GM18502 (cell line): ENCODE data around the gene DNAH10.

Source experiments
- ATAC-seq: cut with Tn5 transposase; IDR thresholded peaks from one replicate; pipeline ENCODE4 v1.9.1; 2021; ENCODE audit warnings: mild to moderate bottlenecking; ENCODE audit not compliant: unreplicated experiment, poor library complexity

DNAH10 gene, protein sequence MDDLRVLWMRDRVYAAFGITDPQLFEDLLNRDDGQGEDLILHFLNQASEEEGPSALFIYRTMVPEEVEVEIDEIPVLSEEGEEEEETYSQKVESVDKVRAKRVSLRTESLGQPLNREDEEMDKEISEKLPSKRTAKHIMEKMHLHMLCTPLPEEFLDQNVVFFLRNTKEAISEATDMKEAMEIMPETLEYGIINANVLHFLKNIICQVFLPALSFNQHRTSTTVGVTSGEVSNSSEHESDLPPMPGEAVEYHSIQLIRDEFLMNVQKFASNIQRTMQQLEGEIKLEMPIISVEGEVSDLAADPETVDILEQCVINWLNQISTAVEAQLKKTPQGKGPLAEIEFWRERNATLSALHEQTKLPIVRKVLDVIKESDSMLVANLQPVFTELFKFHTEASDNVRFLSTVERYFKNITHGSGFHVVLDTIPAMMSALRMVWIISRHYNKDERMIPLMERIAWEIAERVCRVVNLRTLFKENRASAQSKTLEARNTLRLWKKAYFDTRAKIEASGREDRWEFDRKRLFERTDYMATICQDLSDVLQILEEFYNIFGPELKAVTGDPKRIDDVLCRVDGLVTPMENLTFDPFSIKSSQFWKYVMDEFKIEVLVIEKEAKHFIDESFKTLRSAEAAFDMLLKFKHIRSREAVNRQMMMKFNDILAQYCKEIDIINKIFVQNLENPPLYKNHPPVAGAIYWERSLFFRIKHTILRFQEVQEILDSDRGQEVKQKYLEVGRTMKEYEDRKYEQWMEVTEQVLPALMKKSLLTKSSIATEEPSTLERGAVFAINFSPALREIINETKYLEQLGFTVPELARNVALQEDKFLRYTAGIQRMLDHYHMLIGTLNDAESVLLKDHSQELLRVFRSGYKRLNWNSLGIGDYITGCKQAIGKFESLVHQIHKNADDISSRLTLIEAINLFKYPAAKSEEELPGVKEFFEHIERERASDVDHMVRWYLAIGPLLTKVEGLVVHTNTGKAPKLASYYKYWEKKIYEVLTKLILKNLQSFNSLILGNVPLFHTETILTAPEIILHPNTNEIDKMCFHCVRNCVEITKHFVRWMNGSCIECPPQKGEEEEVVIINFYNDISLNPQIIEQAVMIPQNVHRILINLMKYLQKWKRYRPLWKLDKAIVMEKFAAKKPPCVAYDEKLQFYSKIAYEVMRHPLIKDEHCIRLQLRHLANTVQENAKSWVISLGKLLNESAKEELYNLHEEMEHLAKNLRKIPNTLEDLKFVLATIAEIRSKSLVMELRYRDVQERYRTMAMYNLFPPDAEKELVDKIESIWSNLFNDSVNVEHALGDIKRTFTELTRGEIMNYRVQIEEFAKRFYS (N-terminal part only)

GRCh38 chr12:123761841-123762714 is at the start of gene DNAH10:
DNAH10 (plus strand) TSS chr12:123762301; CDS start chr12:123762337, 36 bp downstream.
- ATAC-seq: peak; percentile 81

DNA sequence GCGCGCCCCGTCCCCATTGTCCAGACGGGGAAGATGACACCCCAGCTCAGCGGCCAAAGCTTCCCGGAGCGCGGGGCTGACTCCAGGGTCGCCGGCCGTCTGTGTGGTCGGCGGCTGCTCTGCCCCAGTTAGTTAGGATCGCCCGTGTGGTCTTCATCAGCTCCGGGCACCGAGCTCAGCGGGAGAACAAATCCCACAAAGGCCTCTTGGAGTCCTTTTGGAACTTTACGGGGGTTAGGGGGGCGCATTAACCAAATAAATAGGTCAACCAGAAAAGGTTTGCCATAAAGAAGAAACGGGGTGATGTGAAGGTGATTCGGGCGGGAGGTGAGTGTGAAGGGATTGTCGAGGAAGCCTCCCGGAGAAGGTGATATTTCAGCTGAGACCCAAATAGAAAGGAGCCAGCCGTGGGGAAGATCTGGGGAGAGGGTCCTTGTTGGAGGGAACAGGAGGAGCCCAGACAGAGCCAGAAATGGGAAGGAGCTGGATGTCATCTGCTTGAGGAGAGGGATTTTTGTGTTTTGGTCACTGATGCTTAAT is 49.3 kb upstream of the DNAH10 start:
- no peak for ATAC-seq

DNA sequence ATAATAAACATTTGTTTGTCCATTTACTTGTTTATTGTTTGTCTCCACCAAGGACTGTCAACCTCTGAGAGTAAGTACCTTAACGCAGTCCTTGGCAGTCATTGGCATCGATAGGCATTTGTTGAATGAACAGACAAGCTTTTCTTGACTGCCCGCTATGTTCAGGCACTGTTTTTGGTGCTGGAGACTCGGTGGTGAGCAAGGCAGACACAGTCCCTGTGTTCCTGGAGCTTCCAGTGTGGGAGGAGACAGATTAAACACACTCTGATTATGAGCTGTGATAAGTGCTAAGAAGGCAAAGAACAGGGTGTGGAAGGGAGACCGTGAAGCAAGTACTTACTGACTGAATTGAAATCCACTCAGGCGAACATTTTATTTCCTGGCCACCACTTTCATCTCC is 48.7 kb upstream of the DNAH10 start:
- no peak for ATAC-seq

- ATAC-seq: no peak
Measured at GRCh38 chr12:123713823-123714585, 48.1 kb upstream of the DNAH10 start.

GRCh38 chr12:123715195-123715594 is 46.9 kb upstream of the DNAH10 start:
- no peak for ATAC-seq

GRCh38 chr12:123717350-123717749 is 44.8 kb upstream of the DNAH10 start:
- ATAC-seq: no peak

DNA sequence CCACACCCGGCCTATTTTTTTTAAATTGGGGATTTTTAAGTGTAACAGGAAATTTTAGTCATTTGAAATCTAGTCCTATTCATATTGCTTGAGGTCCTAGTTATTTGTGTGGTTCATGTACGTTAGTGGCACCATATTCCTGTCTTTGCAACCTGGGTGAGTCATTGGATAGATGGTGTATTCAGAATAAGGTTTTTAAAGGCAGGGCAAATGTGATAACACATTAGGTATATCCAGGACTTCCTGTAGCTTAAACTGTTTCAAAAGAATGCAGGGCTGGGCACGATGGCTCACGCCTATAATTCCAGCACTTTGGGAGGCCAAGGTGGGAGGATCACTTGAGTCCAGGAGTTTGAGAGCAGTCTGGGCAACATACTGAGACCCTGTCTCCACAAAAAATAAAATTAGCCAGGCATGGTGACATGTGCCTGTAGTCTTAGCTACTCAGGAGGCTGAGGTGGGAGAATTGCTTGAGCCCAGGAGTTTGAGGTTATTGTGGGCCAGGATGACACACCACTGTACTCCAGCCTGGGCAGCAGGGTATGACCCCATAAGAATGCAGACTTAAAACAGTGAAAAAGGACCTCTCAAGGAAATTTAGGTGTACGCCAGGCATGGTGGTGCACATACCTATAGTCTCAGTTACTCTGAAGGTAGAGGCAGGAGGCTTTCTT is 41.8 kb upstream of the DNAH10 start:
- no peak for ATAC-seq

GRCh38 chr12:123721245-123721644 is 40.9 kb upstream of the DNAH10 start:
- ATAC-seq: no peak

- no peak for ATAC-seq
Measured at GRCh38 chr12:123723011-123723410, 39.1 kb upstream of the DNAH10 start.

DNA sequence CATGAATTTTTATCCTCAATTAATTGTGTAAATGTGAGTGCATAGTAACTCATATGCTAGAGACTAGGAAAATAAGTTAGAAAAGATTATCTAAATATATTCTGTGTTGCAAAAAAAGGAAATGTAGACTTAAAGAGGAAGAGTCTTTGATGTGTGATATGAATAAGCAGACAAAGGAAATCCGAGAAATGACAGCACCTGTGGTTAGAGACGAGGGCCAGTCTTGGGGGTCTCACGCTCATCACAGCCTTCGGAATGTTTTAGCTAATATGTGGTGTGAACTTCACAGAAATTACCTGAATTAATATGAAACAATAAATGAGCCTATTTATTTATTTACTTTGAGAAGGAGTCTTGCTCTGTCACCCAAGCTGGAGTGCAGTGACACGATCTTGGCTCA is 38.3 kb upstream of the DNAH10 start:
- ATAC-seq: peak; percentile 49

- no peak for ATAC-seq
Measured at GRCh38 chr12:123726244-123726643, 35.9 kb upstream of the DNAH10 start.

GRCh38 chr12:123726962-123727361 is 35.1 kb upstream of the DNAH10 start:
- no peak for ATAC-seq

GRCh38 chr12:123727878-123728277 is 34.2 kb upstream of the DNAH10 start:
- ATAC-seq: no peak

DNA sequence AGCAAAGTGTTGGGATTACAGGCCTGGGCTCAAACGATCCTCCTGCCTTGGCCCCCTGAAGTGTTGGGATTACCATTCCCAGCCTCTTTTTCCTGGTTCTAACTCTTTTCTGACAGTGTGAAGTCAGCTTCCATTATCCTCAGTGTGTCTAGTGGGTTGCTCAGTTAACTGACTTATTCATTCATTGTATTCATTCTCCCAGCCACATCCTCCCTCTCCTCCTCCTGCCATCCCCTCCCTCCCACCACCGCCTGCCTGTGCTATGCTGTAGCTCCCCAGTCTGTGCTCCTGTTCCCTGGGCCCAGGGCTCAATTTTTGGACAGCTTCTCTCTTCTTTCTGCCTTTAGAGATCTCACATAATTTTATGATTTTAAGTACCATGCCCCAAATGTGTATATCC is 30.5 kb upstream of the DNAH10 start:
- no peak for ATAC-seq

DNA sequence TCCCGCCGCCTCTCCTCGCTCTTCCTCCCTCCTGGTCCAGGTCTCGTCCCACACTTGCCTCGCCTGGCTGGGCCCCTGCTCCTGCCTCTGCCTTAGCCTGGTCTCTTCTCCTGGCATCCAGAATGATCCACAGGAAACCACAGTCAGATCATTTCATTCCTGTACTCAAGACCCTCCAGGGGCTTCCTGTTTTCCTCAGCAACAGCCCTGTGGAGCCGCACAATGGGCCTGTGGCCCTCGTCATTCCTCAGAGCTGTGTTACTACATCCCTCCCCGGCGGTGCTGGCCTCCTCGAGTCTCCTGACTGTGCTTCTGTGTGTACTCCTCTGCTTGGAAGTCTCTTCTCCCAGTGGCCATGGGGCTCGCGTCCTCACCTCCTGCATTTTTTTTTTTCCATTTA is 29.9 kb upstream of the DNAH10 start:
- ATAC-seq: no peak

GRCh38 chr12:123733229-123733628 is 28.9 kb upstream of the DNAH10 start:
- ATAC-seq: no peak

DNA sequence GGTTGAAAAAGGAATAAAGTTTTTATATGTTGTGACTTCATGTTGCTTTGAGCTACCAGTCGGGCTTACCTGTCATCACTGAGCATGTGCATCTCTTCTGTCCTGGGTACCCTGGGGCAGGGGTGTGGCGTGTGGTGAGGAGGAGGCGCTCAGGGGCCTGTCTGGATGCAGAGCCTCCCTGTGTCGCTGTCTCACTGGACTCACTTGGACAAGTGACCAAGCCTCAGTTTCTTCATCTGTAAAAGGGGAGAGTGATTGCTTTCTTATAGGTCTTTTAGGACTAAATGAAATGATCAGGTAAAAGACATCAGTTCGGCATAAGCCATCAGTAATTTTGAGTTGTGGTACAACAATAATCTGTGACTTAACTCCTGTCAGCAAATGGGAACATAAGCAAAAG is 27.8 kb upstream of the DNAH10 start:
- no peak for ATAC-seq

DNA sequence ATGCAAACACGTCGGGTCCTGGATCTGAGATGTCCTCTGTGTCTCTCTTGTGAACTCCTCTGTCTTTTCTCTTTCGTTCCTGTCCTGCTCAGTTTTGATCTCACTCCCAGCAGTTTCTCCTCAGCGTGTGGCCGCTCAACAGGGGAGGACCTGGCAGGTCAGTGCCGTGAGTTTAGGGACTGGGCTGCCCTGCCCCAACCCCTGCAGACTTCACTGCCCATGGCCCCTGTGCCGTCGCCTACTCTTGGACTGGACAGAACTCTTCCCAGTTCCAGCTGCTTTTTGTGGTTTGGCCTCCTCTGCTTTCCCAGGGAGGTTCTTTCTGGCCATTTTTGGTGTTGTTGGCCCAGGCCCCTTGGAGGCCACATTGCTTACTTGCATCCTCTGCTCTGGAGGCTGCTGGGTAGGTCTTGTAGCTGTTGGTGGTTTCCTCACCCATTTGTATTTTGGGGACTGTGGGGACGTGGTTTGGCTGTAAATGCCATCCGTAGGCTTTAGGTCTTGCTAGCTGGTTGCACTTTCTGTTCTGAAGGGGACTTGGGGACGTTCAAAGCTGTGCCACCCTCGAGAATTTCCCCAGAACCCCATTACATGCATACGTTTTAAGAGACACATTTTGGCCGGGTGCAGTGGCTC is 20.0 kb upstream of the DNAH10 start:
- no peak for ATAC-seq
